Activated T-cell treated with anti-CD3 and anti-CD28 coated beads, Interleukin-2, amount 50 U/mL, for 24 hours (primary cell): ENCODE measurements around the gene ADO.
"Not testable (repeated sequence)": the region's sequence is repeated elsewhere in the genome, so short reads cannot be mapped to it uniquely, and the experiment has no call there.

ENCODE experiments used
- DNase-seq: peaks from one replicate; pipeline ENCODE4 v3.0.0-alpha.2; 2020
- H3K27ac Mint-ChIP-seq: 2 replicates; pipeline ENCODE4 v1.8.0; 2020; ENCODE audit warnings: mild to moderate bottlenecking, mixed read lengths
- H3K27me3 Mint-ChIP-seq: 2 replicates; pipeline ENCODE4 v1.8.0; 2020; ENCODE audit warnings: mixed read lengths
- H3K36me3 Mint-ChIP-seq: 2 replicates; pipeline ENCODE4 v1.8.0; 2020; ENCODE audit warnings: low read depth, mixed read lengths
- H3K4me1 Mint-ChIP-seq: 2 replicates; pipeline ENCODE4 v1.8.0; 2020; ENCODE audit warnings: low read depth, mixed read lengths
- H3K4me3 Mint-ChIP-seq: 2 replicates; pipeline ENCODE4 v1.8.0; 2020; ENCODE audit warnings: mild to moderate bottlenecking, moderate library complexity, mixed read lengths
- H3K9me3 Mint-ChIP-seq: 2 replicates; pipeline ENCODE4 v1.8.0; 2020; ENCODE audit warnings: mixed read lengths

Gene ADO

DNA sequence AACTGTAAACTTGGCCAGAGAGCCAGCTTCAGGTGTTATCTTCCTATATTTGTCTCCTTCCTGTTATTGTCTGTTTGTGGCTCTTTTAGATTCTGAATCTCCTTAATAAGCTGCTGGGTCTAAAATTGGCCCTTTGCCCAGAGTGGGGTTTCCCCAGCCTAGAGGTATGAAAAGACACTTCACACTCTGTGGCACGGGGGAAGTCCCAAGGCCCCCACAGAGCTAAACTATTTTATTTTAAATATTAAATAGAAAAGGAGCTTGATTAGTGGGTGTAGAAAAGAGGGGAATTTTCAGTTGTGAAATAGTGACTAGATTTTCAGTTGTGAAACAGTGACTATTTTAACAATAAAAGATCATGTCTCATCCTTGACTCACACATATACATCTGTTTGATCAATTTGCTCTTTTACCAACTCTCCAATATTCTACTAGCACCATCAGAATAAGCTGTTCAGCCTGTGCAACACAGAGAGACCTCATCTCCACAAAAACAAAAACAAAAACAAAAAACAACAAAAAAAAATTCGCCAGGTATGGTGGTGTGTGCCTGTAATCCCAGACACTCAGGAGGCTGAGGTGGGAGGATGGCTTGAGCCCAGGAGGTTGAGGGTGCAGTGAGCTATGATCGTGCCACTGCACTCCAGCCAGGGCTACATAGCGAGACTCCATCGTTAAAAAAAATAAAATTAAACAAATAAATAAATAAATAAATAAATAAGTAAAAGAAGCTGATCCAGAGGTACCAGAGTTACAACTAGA lies 24.9 kb upstream of the ADO start:
- Mint-ChIP-seq H3K27me3 (peaks cover 3% of the 10 kb centered on the region), H3K4me1 (peaks cover 41% of the 10 kb centered on the region), H3K36me3 (no peaks in the 10 kb centered on the region), H3K27ac (peak overlapping the region; percentile 65), H3K9me3 (peaks cover 8% of the 10 kb centered on the region), H3K4me3 (peak overlapping the region; percentile 23)
- DNase-seq = peak; percentile 82

DNA sequence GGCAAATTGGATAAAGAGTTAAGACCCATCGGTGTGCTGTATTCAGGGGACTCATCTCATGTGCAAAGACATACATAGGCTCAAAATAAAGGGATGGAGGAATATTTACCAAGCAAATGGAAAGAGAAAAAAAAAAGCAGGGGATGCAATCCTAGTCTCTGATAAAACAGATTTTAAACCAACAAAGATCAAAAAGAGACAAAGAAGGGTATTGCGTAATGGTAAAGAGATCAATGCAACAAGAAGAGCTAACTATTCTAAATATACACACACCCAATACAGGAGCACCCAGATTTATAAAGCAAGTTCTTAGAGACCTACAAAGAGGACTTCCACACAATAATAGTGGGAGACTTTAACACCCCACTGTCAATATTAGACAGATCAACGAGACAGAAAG lies 20.0 kb upstream of the ADO start:
- not testable (repeated sequence) for H3K36me3 Mint-ChIP-seq, H3K27me3 Mint-ChIP-seq, DNase-seq, H3K27ac Mint-ChIP-seq, H3K4me3 Mint-ChIP-seq
- Mint-ChIP-seq H3K4me1 (peaks cover 18% of the 10 kb centered on the region), H3K9me3 (peaks cover 21% of the 10 kb centered on the region)

DNA sequence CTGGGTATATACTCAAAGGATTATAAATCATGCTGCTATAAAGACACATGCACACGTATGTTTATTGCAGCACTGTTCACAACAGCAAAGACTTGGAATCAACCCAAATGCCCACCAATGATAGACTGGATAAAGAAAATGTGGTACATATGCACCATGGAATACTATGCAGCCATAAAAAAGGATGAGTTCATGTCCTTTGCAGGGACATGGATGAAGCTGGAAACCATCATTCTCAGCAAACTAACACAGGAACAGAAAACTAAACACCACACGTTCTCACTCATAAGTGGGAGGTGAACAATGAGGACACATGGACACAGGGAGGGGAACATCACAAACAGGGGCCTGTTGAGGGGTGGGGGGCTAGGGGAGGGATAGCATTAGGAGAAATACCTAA lies 16.2 kb upstream of the ADO start:
- H3K9me3 Mint-ChIP-seq = peaks cover 21% of the 10 kb centered on the region
- not testable (repeated sequence) for H3K27ac Mint-ChIP-seq, H3K4me3 Mint-ChIP-seq

DNA sequence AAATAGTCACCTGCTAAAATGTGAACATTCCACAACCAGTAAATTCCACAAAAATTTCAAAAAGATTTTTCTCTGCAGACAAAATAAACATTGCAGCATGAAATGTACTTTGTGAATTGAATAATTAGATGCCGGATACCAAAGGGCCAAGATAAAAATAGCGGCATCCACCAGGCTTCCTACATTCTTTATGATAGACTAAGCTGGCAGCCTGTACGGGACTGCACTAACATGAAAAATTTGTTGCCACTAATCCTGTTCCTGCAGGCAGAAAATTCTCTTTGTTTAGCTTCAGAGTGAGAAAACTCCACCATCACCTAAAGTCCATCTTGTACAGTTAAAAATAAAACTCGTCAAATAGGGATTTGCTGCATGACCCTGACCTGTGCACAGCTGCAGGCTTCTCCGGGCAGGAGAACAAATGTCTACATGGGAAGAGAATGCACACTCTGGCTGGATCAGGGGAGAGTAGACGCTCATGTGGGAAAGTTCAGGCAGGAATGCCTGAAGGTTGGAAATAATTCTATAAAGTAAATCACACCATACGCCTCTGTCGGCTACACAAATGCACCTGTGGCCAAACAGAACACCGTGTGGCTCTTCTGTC lies 15.6 kb upstream of the ADO start:
- peaks cover 17% of the 10 kb centered on the region for H3K9me3 Mint-ChIP-seq
- no peaks in the 10 kb centered on the region for H3K27me3 Mint-ChIP-seq
- H3K4me3 Mint-ChIP-seq = no peak overlapping the region
- H3K4me1 Mint-ChIP-seq = no peaks in the 10 kb centered on the region
- no peaks in the 10 kb centered on the region for H3K36me3 Mint-ChIP-seq
- no peak for DNase-seq
- H3K27ac Mint-ChIP-seq = no peak overlapping the region

More for the DNA sequence above, 16.2 kb upstream of the ADO start:
- H3K27me3 Mint-ChIP-seq, H3K36me3 Mint-ChIP-seq, DNase-seq, H3K4me1 Mint-ChIP-seq: not testable (repeated sequence)

DNA sequence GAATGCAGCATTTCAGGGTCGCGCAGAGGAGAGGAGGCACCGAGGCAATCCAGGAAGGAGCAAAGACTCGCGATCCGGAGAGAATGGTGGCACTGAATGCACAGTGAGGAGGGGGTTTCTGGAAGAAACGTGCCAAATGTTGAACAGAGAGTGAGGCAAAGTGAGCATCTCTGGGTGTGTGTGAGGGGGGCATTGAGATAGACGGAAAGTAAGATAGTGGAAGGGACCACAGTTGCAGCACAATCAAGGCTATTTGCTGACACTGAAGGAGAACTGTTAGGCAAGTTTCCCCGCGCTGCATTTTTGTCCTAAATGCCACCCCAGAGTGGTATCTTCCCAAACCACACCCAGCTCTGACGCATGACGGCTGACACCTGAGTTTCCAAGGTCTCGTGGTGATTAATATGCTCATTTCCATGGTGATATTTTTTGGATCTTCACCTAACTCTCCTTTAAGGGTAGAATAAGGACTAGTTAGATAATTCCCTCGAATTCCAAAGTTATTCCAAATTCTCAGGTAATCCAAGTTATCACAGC lies 14.4 kb upstream of the ADO start:
- Mint-ChIP-seq H3K4me1 (no peaks in the 10 kb centered on the region), H3K36me3 (no peaks in the 10 kb centered on the region), H3K27ac (no peak overlapping the region), H3K27me3 (no peaks in the 10 kb centered on the region), H3K9me3 (peaks cover 8% of the 10 kb centered on the region), H3K4me3 (no peak overlapping the region)
- no peak for DNase-seq

DNA sequence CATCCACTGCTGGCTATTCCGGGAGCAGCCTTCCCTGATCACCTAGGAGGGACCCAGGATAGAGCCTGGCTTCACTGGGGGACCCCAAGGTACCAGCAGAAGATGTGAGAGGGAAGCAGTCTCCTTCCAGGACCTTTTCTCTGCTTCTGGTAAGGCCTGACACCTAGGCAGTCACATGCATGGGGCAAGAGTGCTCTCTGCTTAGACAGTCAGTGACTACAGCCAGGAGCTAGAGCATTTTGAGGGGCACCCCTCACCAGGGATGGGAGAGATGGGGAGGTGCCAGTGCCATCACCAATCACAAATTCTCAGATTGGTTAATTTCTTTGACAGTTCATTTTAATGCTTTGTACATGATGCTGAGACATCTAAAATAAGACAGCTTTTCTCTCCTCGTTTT lies 13.9 kb upstream of the ADO start:
- DNase-seq = no peak
- Mint-ChIP-seq H3K4me3 (no peak overlapping the region), H3K9me3 (peaks cover 5% of the 10 kb centered on the region), H3K4me1 (no peaks in the 10 kb centered on the region), H3K27ac (no peak overlapping the region), H3K27me3 (no peaks in the 10 kb centered on the region), H3K36me3 (no peaks in the 10 kb centered on the region)

DNA sequence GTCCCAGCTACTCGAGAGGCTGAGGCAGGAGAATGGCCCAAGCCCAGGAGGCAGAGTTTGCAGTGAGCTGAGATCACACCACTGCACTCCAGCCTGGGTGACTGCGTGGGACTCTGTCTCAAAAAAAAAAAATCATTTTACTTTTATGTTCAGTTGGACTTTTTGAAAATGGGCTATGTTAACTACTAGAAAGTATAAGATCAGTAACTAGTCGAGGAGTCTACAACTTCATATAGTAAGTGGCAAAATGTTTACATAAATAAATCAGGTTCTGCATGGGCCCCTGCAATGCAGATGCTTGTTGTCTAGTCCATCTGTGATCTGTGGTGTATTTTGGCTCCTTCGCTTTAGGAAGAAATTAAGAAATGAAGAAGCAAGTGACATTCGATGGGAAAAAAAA lies 12.3 kb upstream of the ADO start:
- no peak overlapping the region for H3K4me3 Mint-ChIP-seq
- no peaks in the 10 kb centered on the region for H3K9me3 Mint-ChIP-seq
- H3K4me1 Mint-ChIP-seq = no peaks in the 10 kb centered on the region
- H3K36me3 Mint-ChIP-seq = no peaks in the 10 kb centered on the region
- no peak overlapping the region for H3K27ac Mint-ChIP-seq
- H3K27me3 Mint-ChIP-seq = peaks cover 13% of the 10 kb centered on the region
- DNase-seq = no peak

DNA sequence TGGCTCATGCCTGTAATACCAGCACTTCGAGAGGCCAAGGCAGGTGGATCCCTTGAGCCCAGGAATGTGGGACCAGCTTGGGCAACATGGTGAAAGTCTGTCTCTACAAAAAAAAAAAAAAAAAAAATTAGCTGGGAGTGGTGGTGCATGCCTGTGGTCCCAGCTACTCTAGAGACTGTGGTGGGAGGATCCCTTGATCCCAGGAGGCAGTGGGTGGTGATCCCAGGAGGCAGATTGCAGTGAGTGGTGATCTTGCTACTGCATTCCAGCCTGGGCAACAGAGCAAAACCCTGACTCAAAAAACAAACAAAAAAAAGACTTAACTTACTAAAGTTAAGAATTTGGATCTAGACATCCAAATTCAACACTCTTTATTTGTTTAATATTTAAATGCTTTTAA lies 10.2 kb upstream of the ADO start:
- no peak for DNase-seq
- H3K36me3 Mint-ChIP-seq = no peaks in the 10 kb centered on the region
- H3K9me3 Mint-ChIP-seq = no peaks in the 10 kb centered on the region
- H3K4me3 Mint-ChIP-seq = no peak overlapping the region
- no peaks in the 10 kb centered on the region for H3K4me1 Mint-ChIP-seq
- peaks cover 24% of the 10 kb centered on the region for H3K27me3 Mint-ChIP-seq
- no peak overlapping the region for H3K27ac Mint-ChIP-seq

DNA sequence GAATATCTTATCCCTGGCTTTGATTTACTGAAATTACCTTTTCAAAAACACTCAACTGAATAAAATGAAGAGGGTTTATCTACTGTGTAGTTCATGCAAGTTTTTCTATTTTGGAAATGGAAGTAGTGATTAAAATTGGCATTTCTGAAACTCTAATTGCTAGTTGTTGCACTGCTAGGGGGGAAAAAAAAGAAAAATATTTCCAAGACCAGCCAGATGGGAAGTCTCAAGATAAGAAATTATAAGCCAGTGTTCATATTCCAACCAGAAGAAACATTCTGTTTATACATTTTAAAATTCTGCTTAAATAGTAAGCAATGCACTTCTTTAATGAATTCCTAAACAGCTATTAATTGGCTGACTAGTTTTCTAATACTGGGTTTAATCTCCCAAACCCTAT lies 9.4 kb upstream of the ADO start:
- Mint-ChIP-seq H3K27ac (no peak overlapping the region), H3K4me3 (no peak overlapping the region)

DNA sequence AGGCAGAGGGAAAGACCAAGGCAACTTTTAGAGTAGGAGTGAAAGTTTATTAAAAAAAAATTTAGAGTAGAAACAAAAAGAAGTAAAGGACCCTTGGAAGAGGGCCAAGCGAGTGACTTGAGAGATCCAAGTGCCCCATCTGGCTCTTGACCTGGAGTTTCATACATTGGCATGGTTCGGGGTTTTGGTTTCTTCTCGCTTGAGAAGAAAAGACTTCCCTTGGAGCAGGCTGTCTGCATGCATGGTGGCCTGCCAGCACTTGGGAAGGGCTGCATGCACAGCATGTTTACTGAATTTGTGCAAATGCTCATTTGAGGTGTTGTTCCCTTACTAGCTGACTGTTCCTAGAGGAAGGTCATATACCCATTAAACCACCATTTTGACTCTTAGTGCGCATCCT lies 8.8 kb upstream of the ADO start:
- no peaks in the 10 kb centered on the region for H3K9me3 Mint-ChIP-seq
- H3K27ac Mint-ChIP-seq = no peak overlapping the region
- no peak for DNase-seq
- no peaks in the 10 kb centered on the region for H3K36me3 Mint-ChIP-seq
- H3K4me3 Mint-ChIP-seq = no peak overlapping the region
- H3K27me3 Mint-ChIP-seq = peaks cover 24% of the 10 kb centered on the region
- H3K4me1 Mint-ChIP-seq = no peaks in the 10 kb centered on the region

More for the DNA sequence above, 9.4 kb upstream of the ADO start:
- no peaks in the 10 kb centered on the region for H3K4me1 Mint-ChIP-seq
- DNase-seq = no peak
- no peaks in the 10 kb centered on the region for H3K36me3 Mint-ChIP-seq
- peaks cover 24% of the 10 kb centered on the region for H3K27me3 Mint-ChIP-seq
- H3K9me3 Mint-ChIP-seq = no peaks in the 10 kb centered on the region

DNA sequence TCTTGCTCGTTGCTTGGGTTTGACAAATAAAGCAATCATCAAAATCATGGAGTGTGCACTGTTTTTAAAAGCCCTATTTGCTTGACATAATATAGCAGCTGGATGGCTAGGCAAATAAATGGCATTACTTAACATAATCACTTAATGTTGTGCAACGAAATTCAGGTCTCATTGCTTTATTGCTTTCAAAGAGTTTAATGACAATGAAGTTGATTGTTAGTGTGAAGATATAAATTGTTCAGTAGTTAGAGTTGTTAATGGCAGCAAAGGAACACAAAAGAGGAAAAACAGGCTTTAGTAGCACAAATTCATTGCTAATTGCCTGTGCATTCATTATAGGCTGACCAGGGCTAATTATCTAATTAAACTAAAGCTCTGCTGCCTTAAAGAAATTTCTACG lies 7.6 kb upstream of the ADO start:
- H3K27me3 Mint-ChIP-seq = peaks cover 24% of the 10 kb centered on the region
- no peak overlapping the region for H3K4me3 Mint-ChIP-seq
- H3K27ac Mint-ChIP-seq = no peak overlapping the region
- no peak for DNase-seq
- H3K9me3 Mint-ChIP-seq = no peaks in the 10 kb centered on the region
- no peaks in the 10 kb centered on the region for H3K4me1 Mint-ChIP-seq
- no peaks in the 10 kb centered on the region for H3K36me3 Mint-ChIP-seq

DNA sequence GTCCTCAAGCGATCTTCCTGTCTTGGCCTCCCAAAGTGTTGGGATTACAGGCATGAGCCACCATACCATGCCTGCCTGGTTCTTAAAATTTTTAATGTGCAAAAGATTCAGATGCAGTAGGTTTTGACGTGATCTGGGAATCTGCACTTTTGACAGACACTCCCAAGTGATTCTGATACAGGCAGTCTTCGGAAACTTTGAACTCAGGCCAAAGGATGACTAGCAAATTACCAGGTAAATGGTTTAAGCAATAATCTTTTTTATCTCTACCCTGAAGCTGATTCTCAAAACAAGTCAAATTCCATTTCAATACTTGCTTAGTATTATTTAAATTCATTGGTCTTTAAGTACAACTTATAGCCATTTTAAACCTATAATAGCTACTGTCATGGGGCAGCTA lies 2.6 kb upstream of the ADO start:
- Mint-ChIP-seq H3K27me3 (peaks cover 15% of the 10 kb centered on the region), H3K36me3 (peaks cover 22% of the 10 kb centered on the region), H3K4me3 (no peak overlapping the region), H3K4me1 (peaks cover 17% of the 10 kb centered on the region), H3K9me3 (no peaks in the 10 kb centered on the region), H3K27ac (no peak overlapping the region)
- DNase-seq = no peak

DNA sequence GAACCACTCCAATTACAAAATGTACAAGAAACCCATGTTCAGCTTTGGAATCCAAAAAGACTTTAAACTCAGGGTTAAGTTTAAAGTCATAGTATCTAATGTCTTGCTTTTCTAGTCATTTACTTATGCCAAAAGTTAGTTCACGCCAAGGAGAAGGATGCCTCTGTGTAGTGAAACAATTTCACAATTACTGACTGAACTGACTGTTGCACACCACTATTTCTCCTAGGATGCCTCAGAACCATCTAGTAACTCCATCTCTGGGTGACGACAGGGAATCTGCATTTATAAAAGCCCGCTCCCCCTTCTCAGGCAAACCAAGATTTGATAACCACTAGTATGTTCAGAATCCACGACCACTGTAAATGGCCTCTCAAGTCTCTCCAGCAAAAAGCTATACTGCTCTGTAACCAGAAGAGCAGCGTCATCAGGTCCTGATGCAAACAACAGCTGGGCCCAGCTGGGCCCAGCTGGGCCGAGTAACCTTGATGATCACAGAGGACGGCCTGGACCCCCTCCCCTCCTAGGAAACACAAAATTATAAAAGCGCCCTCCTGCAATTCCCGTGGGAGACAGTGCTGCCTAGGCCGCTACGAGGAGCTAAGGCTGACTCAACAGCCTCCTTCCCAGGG lies 680 bp upstream of the ADO start:
- H3K4me3 Mint-ChIP-seq = peak overlapping the region; percentile 90
- H3K4me1 Mint-ChIP-seq = peaks cover 37% of the 10 kb centered on the region
- H3K27me3 Mint-ChIP-seq = peaks cover 4% of the 10 kb centered on the region
- no peaks in the 10 kb centered on the region for H3K9me3 Mint-ChIP-seq
- DNase-seq = no peak
- H3K27ac Mint-ChIP-seq = peak overlapping the region; percentile 100
- peaks cover 41% of the 10 kb centered on the region for H3K36me3 Mint-ChIP-seq

DNA sequence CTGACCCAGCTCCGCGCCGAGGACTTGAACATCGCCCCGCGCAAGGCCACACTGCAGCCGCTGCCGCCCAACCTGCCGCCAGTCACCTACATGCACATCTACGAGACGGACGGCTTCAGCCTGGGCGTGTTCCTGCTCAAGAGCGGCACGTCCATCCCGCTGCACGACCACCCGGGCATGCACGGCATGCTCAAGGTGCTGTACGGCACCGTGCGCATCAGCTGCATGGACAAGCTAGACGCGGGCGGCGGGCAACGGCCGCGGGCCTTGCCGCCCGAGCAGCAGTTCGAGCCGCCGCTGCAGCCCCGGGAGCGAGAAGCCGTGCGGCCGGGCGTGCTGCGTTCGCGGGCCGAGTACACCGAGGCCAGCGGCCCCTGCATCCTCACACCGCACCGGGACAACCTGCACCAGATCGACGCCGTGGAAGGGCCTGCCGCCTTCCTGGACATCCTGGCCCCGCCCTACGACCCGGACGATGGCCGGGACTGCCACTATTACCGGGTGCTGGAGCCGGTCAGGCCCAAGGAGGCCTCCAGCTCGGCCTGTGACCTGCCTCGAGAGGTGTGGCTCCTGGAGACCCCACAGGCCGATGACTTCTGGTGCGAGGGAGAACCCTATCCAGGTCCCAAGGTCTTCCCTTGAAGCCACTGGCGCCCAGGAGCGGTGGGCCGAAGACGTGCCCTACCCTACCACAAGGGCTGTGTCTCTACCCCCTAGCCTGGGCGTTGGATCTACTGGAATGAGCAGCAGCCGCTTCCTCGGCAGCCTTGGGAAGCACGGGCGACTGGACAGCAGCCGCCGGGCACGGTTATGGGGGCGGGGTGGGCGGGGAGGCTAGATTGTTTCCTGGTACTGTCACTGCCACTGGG lies 945 bp downstream of the ADO start:
- Mint-ChIP-seq H3K4me1 (peaks cover 51% of the 10 kb centered on the region), H3K9me3 (no peaks in the 10 kb centered on the region), H3K27me3 (no peaks in the 10 kb centered on the region), H3K36me3 (peaks cover 56% of the 10 kb centered on the region), H3K27ac (peak overlapping the region; percentile 92), H3K4me3 (peak overlapping the region; percentile 90)
- no peak for DNase-seq
